ENCODE data around the gene TRHDE.

DNA sequence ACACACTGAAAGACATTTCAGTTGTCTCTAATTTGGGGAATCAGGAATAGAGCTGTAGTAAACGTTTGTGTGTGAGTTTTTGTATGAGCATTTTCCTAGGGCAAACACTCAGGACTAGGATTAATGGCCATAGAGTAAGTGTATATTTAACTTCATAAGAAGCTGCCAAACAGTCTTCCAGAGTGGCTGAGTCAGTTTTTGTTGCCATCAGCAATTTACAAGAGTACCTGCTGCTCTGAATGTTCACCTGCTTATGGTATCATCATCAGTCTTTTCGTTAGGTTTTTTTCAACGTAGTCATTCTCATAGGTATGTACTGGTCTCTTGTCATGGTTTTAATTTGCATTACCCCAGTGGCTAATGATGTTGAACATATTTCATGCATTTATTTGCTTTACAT, 30.6 kb upstream of the TRHDE start:
- no peak for TF ChIP-seq POU2F2 (IDR thresholded peaks at IDR 0.05; ENCODE audit: low read depth, low read length)
- no peak for TF ChIP-seq TAF1 (IDR thresholded peaks at IDR 0.05; ENCODE audit: low read depth, low read length)
- no peak for TF ChIP-seq POLR2A (IDR thresholded peaks at IDR 0.05; ENCODE audit: low read depth, low read length)
- TF ChIP-seq POLR2AphosphoS5 (IDR thresholded peaks at IDR 0.05; ENCODE audit: low read depth, low read length), result no peak
- no peak for TF ChIP-seq PAX5 (IDR thresholded peaks at IDR 0.05; ENCODE audit: insufficient read depth, low read length, severe bottlenecking)
- no peak for TF ChIP-seq SPI1 (IDR thresholded peaks at IDR 0.05; ENCODE audit: low read depth, low read length)
